Natural killer cell (primary cell): ENCODE data around the gene TP53BP1. TPM values are rescaled to one million over a fixed set of nuclear protein-coding genes. Genes with fewer than 3 reads are reported as not detected.
A peak's percentile ranks its signal among the peaks of the same experiment; 100 is the strongest.

Experiments
- ATAC-seq, 3 donors: fragments of 150-1000 bp in 2 of 3; fragments of 200-7000 bp in 1 of 3; cut with Tn5 transposase; 1 replicate in 1 of 3; 2 replicates in 2 of 3; pipeline ENCODE4 v1.10.0; 2021; ENCODE audit warnings: mild to moderate bottlenecking in 2 of 3, moderate library complexity in 2 of 3
- DNase-seq, 2 donors: peaks; one replicate each; pipeline versions ENCODE4 v3.0.0 to v3.0.0-alpha.2; 2013 to 2021; ENCODE audit warnings: mixed read lengths in 1 of 2
- H3K27ac ChIP-seq: one replicate; pipeline ENCODE4 v1.5.1; 2013; ENCODE audit warnings: mild to moderate bottlenecking, low read length
- H3K27me3 ChIP-seq: one replicate; pipeline ENCODE4 v1.6.1; 2013; ENCODE audit warnings: low read length; ENCODE audit not compliant: control insufficient read depth, insufficient read depth
- H3K36me3 ChIP-seq: one replicate; pipeline ENCODE4 v1.6.1; 2013; ENCODE audit warnings: low read length; ENCODE audit not compliant: control insufficient read depth, insufficient read depth
- H3K4me1 ChIP-seq: one replicate; pipeline ENCODE4 v1.6.1; 2013; ENCODE audit warnings: low read length; ENCODE audit not compliant: control insufficient read depth, insufficient read depth
- H3K4me3 ChIP-seq: one replicate; pipeline ENCODE4 v1.5.1; 2013; ENCODE audit warnings: low read length
- H3K9me3 ChIP-seq: one replicate; pipeline ENCODE4 v1.6.1; 2013; ENCODE audit warnings: low read length; ENCODE audit not compliant: control insufficient read depth, insufficient read depth
- H3K27ac Mint-ChIP-seq, 2 donors: one replicate each; pipeline ENCODE4 v1.8.0; 2022; ENCODE audit warnings: mild to moderate bottlenecking in 2 of 2, mixed read lengths in 2 of 2, moderate library complexity in 1 of 2
- H3K27me3 Mint-ChIP-seq, 2 donors: one replicate each; pipeline ENCODE4 v1.8.0; 2022; ENCODE audit warnings: low read depth in 2 of 2, mixed read lengths in 2 of 2
- H3K36me3 Mint-ChIP-seq: one replicate; pipeline ENCODE4 v1.8.0; 2022; ENCODE audit warnings: mixed read lengths
- H3K4me1 Mint-ChIP-seq, 2 donors: one replicate each; pipeline ENCODE4 v1.8.0; 2022; ENCODE audit warnings: mixed read lengths in 2 of 2
- H3K4me3 Mint-ChIP-seq: one replicate; pipeline ENCODE4 v1.8.0; 2022; ENCODE audit warnings: mild to moderate bottlenecking, moderate library complexity, mixed read lengths
- H3K9me3 Mint-ChIP-seq, 2 donors: one replicate each; pipeline ENCODE4 v1.8.0; 2022; ENCODE audit warnings: mixed read lengths in 2 of 2
- WGBS: methylation state at CpG from one replicate; pipeline ENCODE4 v1.1.7; 2013; ENCODE audit warnings: missing lambda C conversion rate; ENCODE audit not compliant: insufficient coverage; 5-methylcytosine and 5-hydroxymethylcytosine counted together
- intact Hi-C: fragments of 100-400 bp; cut with micrococcal nuclease; formaldehyde crosslinking; loops from one replicate; pipeline ENCODE4 v1.14.2; 2022
- total RNA-seq, 4 donors: library from RNA; stranded (reverse); fragments of 120-200 nt in 1 of 4; gene quantifications; one replicate each; pipeline versions ENCODE4 v1.2.3 to v1.2.4, GENCODE V29; 2013 to 2022
- TF ChIP-seq, protein P1 (sequence below): fragments of 200-600 bp; IDR thresholded peaks from one replicate; pipeline ENCODE4 v1.8.0; 2022; ENCODE audit warnings: antibody characterized with exemption

The TP53BP1 gene
- total RNA-seq, 3 donors from 2014 or later (not counting 1 experiment from before 2014, with no cell fraction given), result 27.9 to 32.9 (median 31.5) TPM

DNA sequence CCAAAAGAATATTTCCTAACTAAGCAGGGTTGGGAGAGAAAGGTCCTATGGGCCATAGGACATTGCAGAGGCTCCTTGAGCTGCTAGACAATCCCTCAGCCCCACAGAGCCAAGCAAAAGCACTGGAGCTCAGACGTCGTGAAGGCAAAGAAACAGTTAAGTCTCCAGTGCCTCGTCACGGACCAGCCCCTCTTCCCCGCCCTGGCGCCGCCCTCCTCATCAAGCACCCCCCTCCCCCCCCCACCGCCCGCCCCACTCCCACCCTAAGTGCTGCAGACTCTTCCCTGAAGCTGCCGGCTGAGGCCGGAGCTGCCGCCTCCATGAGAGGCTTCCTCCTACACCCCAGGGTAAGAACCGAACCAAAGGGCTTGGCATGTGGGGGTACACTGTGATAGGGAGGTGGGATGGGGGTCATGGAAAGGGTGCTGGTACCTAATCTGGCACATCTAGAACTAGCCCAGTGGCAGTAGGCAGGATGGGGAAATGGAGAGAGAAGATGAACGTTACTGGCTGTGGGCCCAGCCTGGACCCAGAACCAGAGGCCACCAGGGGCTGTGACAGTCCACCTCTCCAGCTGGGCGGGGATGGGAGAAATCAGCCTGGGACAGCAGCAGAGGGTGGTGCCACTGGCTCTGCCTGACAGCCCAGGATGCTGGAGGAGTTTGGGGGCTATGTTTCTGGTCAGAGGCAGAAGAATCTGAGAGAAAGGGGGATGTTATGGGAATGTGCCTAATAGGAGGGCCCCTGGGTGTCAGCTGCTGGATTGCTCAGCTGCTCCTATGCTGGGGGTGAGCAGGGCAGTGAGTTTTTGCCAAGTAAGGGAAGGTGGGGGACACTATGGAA is 24.6 kb upstream of the TP53BP1 start, which contains the start of gene MAP1A:
TSS of gene MAP1A (plus strand) at position 255 of the 843 bp plus-strand sequence. CDS start 3,866 bp downstream, outside the sequence.
- Histone ChIP-seq H3K9me3 (no peaks in the 10 kb centered on the region), H3K36me3 (no peaks in the 10 kb centered on the region), H3K27ac (no peak within 1 kb of the TSS), H3K27me3 (peaks cover 11% of the 10 kb centered on the region), H3K4me3 (no peak within 1 kb of the TSS), H3K4me1 (peaks cover 11% of the 10 kb centered on the region)
- ATAC-seq, result peak in 2 of 3 donors; percentile 10 to 26
- intact Hi-C loops, result no loop called here
- Mint-ChIP-seq H3K4me1 (peaks cover 15 to 25% of the 10 kb centered on the region in 2 donors), H3K36me3 (no peaks in the 10 kb centered on the region), H3K27me3 (peaks cover 38 to 42% of the 10 kb centered on the region in 2 donors), H3K27ac (peak within 1 kb of the TSS in 1 of 2 donors; percentile 65), H3K9me3 (no peaks in the 10 kb centered on the region), H3K4me3 (peak within 1 kb of the TSS; percentile 30)
- no peak for DNase-seq
- TF ChIP-seq, protein P1, sequence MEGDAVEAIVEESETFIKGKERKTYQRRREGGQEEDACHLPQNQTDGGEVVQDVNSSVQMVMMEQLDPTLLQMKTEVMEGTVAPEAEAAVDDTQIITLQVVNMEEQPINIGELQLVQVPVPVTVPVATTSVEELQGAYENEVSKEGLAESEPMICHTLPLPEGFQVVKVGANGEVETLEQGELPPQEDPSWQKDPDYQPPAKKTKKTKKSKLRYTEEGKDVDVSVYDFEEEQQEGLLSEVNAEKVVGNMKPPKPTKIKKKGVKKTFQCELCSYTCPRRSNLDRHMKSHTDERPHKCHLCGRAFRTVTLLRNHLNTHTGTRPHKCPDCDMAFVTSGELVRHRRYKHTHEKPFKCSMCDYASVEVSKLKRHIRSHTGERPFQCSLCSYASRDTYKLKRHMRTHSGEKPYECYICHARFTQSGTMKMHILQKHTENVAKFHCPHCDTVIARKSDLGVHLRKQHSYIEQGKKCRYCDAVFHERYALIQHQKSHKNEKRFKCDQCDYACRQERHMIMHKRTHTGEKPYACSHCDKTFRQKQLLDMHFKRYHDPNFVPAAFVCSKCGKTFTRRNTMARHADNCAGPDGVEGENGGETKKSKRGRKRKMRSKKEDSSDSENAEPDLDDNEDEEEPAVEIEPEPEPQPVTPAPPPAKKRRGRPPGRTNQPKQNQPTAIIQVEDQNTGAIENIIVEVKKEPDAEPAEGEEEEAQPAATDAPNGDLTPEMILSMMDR, result no peak
- WGBS, result 10% methylated on average over 3 of the region's 15 CpGs

DNA sequence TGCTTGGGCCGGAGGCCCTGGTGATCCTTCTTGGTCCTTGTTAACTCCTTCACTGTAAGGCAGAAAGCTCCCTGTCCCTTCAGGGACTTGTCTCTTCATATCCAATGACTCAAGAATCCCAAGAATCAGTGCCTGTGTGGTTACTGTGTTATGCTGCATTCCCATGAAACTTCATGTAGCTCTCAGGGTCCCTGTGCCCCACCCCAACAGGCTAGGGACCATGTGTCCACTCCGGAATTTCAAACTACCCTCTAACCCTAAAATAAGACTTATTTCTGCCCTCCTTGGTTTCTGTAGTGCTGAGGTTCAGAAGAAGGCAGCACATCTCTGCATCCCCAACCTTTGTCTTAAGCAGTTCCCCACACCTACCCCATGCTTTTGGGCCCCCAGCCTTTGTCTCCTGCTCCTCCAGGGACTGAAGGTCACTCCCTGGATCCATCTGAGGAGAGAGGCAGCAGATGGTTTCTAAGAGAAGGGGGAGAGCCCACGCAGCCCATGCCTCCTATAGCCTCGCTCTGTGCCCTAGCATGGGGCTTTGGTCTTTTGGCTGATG is 23.9 kb upstream of the TP53BP1 start:
- peaks cover 11% of the 10 kb centered on the region for H3K4me1 ChIP-seq
- no peak overlapping the region for H3K27ac ChIP-seq
- H3K9me3 Mint-ChIP-seq, result no peaks in the 10 kb centered on the region
- WGBS, result 64% methylated on average over 4 of the region's 4 CpGs
- H3K4me1 Mint-ChIP-seq, result peaks cover 15 to 29% of the 10 kb centered on the region in 2 donors
- H3K36me3 Mint-ChIP-seq, result no peaks in the 10 kb centered on the region
- DNase-seq, result no peak
- ATAC-seq, result no peak
- H3K27me3 ChIP-seq, result peaks cover 11% of the 10 kb centered on the region
- H3K27ac Mint-ChIP-seq, result no peak overlapping the region
- no peak overlapping the region for H3K4me3 Mint-ChIP-seq
- H3K4me3 ChIP-seq, result no peak overlapping the region
- H3K27me3 Mint-ChIP-seq, result peaks cover 35 to 48% of the 10 kb centered on the region in 2 donors
- H3K9me3 ChIP-seq, result no peaks in the 10 kb centered on the region
- intact Hi-C loops, result no loop called here
- no peaks in the 10 kb centered on the region for H3K36me3 ChIP-seq
- TF ChIP-seq, protein P1, result no peak

DNA sequence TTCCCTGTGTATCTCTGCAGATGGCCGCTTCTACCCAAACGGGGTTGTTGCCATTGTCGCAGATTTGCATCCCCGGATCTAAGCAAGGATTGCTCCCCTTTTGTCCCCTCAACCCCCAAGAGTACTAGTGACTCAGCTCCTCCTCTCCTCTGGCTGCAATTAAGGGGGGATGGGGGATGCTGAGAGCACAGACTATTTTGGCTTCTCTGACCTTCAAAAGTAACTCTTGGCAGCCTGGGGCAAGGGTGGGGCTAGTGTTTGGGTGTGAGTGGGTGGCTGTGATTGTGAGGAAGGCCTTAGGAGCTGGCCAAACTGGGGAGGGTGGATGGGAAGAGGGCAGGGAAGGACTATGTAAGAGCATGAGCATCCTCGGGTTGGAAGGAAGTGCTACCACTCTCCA is 23.2 kb upstream of the TP53BP1 start:
- DNase-seq (no peak), ATAC-seq (no peak)
- Mint-ChIP-seq H3K36me3 (no peaks in the 10 kb centered on the region), H3K4me1 (peaks cover 22 to 36% of the 10 kb centered on the region in 2 donors), H3K9me3 (no peaks in the 10 kb centered on the region), H3K27ac (no peak overlapping the region), H3K27me3 (peaks cover 39 to 55% of the 10 kb centered on the region in 2 donors), H3K4me3 (no peak overlapping the region)
- Histone ChIP-seq H3K27me3 (peaks cover 11% of the 10 kb centered on the region), H3K4me3 (no peak overlapping the region), H3K9me3 (no peaks in the 10 kb centered on the region), H3K4me1 (peaks cover 15% of the 10 kb centered on the region), H3K27ac (no peak overlapping the region), H3K36me3 (no peaks in the 10 kb centered on the region)
- WGBS, result 60% methylated on average over 4 of the region's 5 CpGs
- intact Hi-C loops, result no loop called here
- TF ChIP-seq, protein P1, result no peak
